Suppressor macrophage treated with lipopolysaccharide for 4 hours (primary cell): ENCODE data around the gene KATNB1.
A peak's percentile ranks its signal among the peaks of the same experiment; 100 is the strongest.
"Not testable (repeated sequence)": the region's sequence is repeated elsewhere in the genome, so short reads cannot be mapped to it uniquely, and the experiment has no call there.

Source experiments
- DNase-seq: peaks from one replicate; pipeline ENCODE4 v3.0.0-alpha.2; 2020

The KATNB1 gene

DNA sequence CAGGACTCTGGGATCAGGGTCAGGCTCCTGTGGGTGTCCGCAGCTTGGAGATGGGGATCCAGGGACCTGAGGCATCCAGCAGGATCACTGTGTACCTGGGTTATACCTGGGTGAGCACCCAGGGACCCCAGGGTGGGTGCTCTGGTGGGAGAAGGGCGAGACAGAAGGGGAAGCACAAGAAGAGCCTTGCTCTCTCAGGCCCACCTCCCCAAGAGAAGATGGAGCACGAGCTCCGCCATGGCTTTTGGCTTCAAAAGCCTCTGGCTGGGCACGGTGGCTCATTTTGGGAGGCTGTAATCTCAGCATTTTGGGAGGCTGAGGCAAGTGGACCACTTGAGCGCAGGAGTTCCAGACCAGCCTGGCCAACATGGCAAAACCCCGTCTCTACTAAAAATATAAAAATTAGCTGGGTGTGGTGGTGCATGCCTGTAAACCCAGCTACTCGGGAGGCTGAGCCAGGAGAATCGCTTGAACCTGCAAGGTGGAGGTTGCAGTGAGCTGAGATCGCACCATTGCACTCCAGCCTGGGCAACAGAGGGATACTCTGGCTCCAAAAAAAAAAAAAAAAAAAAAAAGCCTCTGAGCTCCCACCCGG is 32.1 kb upstream of the KATNB1 start:
- no peak for DNase-seq

DNA sequence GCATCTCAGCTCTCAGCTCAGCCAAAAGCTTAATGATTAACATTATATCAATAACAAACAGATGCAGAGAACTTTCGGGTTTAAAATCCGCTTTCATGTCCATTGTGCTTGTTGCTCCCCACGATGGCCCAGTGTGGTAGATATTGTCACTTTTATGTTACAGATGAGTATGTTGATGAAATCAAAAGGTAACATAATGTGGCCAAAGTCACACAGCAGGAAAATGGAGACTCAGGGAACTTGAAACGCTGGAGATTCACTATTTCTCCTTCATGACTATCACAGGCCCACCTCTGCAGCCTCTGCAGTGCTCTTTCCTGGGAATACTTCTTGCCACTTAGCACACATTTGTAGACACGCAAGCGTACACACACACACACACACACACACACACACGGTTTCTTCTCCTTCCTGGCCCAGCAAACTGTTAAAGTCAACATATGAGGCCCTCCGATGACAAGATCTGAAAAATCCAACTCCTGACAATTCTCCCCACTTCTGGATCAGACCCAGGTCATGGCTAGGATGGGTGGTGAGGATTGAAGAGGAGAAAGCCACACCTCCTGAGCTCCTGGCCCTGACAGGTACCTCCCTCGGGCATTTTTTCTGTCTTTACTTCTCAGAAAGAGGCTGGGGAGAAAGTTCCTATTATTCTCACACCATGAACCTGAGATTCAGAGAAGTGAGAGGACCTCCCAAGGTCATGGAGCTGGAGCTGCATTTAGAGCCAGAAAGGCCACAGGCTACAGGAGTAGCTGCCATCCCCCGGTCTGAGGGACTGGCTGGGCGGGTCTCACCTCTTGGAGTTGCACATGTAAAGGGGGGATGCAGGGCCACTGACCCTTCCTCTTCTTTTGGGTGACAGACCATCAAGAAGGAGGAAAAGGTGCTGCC is 31.3 kb upstream of the KATNB1 start:
- DNase-seq = no peak

DNA sequence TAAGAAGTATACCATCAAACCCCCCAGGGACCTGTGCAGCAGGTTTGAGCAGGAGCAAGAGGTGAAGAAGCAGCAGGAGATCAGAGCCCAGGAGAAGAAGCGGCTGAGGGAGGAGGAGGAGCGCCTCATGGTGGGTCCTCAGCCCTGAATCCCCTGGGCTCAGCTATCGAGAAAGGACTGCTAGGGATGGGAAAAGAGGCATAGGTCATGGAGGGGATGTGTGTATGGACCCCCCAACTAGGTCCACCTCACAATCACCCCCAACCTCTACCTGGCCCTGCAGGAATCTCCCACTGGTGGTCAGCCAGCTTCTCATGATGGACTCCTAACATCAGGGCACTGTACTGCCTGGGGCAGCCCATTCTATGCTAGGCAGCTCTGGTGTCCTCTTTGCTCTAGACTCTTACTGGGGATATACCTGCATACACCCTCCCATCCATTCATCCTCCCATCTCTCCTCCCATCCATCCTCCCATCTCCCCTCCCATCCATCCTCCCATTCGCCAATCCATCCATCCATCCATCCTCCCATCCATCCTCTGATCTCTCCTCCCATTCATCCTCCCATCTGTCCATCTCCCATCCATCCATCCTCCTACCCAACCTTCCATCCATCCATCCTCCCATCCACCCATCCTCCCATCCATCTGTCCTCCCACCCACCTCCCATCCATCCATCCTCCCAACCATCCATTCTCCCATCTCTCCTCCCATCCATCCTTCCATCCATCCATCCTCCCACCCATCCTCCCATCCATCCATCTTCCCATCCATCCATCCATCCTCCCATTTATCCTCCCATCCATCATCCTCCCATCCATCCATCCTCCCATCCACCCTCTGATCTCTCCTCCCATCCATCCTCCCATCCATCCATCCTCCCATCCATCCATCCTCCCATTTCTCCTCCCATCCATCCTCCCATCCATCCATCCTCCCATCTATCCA is 30.4 kb upstream of the KATNB1 start:
- DNase-seq = no peak

DNA sequence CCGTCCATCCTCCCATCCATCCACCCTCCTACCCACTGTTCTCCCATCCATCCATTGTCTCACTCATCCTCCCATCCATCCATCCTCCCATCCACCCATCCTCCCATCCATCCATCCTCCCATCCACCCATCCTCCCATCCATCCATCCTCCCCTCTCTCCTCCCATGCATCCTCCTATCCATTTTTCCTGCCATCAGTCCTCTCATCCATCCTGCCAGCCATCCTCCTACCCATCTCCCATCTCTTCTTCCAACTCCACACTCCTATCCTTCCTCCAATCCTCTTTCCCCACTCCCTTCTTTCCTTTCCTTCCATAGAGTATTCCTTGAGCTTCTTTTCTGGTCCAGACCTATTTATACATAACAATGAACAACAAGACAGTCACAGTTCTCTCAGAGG is 28.9 kb upstream of the KATNB1 start:
- no peak for DNase-seq

DNA sequence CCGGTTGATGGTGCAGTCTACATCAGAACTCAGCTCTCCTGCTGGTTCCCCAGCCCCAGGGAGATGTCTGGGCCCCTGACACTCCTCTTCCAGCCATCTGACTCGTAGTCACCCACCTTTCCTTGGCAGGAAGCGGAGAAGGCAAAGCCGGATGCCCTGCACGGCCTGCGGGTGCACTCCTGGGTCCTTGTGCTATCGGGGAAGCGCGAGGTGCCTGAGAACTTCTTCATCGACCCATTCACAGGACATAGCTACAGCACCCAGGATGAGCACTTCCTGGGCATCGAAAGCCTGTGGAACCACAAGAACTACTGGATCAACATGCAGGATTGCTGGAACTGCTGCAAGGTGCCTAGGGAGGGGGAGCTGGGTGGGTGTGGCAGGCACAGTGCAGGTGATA is 28.2 kb upstream of the KATNB1 start:
- no peak for DNase-seq

DNA sequence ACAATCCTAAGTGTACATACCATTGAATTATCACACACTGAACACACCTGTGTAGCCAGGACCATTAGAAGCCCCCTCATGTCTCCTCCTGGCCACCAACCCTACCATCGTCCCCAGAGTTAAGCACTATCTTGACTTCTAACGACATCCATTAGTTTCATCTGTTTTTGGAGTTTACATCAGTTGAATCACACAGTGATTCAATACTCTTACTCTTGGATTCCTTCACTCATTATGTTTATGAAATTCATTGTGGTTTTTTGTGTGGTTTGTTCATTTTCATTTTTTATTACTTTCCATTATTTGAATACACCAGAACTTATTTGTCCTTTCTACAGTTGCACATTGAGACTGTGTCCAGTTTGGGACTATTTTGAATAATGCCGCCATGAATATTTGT is 27.4 kb upstream of the KATNB1 start:
- no peak for DNase-seq

DNA sequence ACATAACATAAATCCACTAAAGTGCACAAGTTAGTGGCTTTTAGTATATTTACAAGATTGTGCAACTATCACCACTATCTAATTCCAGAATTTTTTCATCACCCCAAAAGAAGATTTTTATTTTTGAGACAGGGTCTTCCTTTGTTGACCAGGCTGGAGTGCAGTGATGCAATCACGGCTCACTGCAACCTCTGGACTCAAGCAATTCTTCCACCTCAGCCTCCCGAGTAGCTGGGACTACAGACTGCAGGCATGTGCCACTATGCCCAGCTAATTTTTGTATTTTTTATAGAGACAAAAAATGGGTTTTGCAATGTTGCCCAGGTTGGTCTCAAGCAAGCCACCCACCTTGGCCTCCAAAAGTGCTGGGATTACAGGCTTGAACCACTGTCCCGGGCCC is 25.9 kb upstream of the KATNB1 start:
- no peak for DNase-seq

DNA sequence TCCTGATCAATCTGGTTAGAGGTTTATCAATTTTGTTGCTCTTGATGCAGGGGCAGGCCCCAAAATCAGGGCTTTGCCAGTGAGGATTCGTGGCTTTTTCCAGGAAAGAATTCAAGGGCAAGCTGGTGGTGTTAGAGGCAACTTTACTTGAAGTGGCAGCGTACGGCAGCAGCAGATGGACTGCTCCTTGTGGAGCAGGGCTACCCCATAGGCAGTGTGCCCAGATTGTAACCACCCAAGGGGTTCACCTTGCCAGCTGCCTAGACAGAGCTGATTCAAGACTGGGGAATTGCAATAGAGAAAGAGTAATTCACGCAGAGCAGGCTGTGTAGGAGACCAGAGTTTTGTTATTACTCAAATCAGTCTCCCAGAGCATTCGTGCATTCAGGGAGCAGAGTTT is 24.2 kb upstream of the KATNB1 start:
- DNase-seq = no peak

DNA sequence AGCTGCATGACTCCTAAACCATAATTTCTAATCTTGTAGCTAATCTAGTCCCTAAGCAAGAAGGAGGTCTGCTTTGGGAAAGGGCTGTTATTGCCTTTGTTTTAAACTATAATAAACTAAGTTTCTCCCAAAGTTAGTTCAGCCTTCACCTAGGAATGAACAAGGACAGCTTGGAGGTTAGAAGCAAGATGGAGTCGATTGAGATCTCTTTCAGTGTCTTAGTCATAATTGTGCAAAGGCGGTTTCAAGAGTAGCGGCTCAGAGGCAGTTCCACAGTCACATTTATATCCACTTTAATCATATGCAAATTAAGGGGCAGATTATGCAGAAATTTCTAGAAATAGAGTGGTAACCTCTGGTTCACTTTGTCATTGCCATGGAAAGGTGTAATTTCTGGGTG is 23.6 kb upstream of the KATNB1 start:
- no peak for DNase-seq

DNA sequence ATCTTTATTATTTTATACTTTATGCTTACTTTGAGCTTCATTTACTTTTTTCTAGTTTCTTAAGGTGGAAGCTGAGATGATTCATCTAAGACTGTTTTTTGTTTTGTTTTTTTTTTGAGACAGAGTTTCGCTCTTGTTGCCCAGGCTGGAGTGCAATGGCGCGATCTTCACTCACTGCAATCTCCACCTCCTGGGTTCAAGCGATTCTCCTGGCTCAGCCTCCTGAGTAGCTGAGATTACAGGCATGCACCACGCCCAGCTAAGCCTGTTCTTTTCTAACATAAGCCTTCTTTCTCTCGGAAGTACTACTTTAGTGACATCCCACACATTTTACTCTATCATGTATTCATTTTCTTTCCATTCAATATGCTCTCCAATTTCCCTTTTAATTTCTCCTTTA is 23.0 kb upstream of the KATNB1 start:
- DNase-seq = not testable (repeated sequence)

DNA sequence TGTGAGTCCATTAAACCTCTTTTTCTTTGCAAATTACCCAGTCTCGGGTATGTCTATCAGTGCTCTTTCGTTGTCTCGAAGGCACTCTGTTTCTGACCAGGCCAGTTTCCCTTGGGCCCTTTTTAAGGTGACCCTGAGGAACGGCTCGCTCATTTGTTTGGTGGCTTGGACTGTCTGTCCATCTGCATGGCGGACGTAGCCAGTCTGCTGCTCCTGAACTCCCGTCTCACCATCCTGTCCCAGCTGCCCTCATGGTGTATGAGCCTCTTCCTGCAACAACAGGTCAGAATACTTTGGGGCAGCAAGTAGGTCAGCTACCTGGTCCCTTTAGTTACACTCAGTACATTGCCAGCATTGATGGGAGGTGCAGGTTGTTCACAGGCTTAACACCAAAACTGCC is 22.0 kb upstream of the KATNB1 start:
- DNase-seq = no peak

DNA sequence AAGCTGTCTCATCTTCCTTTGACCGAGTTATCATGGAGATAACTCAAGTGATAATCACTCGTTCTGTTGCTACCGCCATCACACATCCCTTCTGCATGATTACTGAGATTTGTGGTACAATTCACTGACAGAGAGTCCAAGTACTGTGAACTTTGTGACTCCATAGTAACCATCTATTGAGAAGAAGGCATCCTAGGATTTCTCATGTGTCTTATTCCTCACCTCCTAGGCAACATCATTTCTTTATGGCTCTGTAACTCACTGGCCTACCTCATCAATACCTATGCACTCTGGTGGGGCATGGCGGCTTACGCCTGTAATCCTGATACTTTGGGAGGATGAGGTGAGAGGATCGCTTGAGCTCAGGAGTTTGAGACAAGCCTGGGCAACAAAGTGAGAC is 21.5 kb upstream of the KATNB1 start:
- no peak for DNase-seq

DNA sequence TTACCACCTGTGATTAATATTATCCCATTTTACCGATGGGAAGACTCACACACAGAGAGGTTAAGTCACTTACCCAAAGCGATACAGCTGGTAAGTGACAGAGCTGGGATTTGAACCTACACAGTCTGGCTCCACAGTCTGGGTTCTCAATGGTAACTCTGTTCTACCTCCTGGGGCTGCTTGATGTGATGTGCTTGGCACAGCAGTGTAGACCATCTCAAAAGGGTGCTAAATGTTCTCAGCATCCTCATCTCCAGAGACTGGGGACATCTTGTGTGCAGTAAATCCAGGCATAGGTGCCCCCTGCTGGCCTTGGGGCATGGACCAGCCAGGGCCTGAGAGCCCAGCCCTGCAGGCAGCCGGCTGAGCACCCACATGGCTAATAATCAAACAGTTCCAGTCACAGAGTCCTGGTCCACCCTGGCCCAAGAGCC is 15.4 kb upstream of the KATNB1 start:
- peak; percentile 74 for DNase-seq

DNA sequence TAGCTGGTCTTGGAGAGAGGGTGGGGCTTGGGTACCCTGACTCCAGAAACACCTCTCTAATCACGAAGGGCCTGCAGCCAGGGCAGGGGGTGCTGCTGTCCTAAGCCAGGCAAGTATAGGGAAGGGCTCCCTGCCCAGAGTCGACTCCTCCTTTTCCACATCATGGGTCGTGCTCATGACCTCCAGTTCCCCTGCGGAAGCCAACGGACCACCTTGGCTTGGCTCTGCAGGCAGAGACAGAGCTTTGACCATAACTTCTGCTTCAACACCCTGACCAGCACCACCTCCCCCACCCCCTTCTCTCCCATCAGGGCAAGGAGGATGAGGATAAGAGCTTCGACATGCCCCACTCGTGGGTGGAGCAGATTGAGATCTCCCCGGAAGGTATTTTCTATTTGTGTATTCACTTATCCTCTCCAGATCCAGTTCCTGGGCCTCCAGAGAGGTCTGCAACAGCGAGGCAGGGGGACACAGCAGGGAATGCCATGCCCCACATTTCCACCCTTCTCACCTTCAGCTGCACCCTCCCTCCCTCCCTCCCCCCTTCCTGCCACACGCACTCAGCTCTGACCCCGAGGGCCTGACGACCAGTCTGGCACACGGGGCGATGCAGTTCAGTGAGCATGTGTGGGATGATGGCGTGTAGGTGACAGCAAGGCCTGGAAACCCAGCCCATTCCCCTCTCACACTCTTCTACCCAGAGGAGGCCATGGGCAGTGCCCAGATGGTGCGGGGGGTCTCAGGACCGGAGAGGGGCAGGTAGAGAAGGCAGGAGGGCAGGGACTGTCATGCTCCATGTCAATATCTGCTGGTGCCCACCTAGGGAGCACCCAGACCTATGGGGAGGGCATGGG is 14.0 kb upstream of the KATNB1 start:
- no peak for DNase-seq

DNA sequence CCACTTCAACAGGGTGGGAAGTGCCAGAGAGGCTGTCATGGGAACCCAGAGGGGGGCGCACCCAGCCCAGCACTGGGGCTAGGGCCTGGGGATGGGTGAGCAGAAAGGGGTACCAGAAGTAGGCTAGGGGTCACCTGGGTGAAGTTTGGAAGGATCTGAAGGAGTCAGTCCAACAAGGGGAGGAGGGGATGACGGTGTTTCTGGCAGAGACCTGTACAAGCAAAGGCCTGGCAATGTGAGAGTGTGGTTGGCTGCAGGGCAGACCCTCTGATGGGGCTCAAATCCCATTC is 13.4 kb upstream of the KATNB1 start:
- no peak for DNase-seq

DNA sequence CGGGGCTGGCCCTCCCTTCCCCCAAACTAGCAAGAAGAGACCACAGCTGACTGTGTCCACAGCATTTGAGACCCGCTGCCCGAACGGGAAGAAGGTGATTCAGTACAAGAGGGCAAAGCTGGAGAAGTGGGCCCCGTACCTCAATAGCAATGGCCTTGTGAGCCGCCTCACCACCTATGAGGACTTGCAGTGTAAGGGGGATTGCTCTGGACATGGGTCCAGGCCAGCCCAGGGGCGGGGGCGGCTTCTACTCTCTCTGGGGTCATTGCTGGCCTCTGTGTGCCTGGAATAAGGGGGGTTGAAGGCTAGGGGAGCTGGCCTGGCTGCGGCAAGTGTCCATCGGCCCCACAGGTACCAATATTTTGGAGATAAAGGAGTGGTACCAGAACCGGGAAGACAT is 12.9 kb upstream of the KATNB1 start:
- no peak for DNase-seq

DNA sequence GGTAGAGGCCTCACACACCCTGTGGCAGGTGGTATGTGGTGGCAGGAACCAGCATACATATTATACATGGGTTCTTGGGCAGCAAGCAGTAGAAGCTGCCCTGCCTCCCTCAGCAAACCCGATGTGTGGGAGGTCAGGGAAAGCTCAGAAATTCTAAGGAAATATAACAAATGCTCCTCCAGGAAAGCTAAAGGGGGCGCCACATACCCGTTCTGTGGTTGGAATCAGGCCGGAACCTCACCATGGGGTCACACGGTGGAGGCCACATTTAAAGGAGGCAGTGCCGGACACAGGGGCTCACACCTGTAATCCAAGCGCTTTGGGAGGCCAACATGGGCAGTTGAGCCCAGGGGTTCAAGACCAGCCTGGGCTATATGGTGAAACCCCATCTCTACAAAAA is 12.4 kb upstream of the KATNB1 start:
- peak; percentile 13 for DNase-seq

DNA sequence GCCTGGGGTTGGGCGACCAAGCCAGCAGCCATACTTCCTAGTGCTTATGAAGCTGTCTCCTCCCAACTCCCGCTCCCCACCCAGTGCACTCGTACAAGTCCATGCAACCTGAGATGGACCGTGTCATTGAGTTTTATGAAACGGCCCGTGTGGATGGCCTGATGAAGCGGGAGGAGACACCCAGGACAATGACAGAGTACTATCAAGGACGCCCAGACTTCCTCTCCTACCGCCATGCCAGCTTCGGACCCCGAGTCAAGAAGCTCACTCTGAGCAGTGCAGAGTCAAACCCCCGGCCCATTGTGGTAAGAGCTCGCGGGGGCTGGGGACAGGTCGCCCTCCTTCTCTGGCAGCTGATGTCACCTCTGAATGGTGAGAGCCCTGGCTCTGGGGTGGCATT is 11.0 kb upstream of the KATNB1 start:
- DNase-seq = no peak

DNA sequence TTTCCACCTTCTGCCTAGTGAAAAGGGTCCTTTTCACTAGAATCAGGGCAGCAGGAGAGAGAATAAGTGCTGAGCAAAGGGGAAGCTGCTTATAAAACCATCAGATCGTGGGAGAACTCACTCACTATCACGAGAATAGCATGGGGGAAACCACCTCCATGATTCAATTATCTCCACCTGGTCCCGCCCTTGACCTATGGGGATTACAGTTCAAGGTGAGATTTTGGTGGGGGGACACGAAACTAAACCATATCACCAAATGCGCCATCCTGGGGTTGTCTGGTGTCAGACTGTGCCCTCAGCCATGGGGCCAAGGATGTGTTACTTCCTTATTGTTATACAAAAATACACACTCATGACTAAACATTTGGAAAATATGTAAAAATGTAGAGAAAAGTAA is 10.4 kb upstream of the KATNB1 start:
- DNase-seq = peak; percentile 6

DNA sequence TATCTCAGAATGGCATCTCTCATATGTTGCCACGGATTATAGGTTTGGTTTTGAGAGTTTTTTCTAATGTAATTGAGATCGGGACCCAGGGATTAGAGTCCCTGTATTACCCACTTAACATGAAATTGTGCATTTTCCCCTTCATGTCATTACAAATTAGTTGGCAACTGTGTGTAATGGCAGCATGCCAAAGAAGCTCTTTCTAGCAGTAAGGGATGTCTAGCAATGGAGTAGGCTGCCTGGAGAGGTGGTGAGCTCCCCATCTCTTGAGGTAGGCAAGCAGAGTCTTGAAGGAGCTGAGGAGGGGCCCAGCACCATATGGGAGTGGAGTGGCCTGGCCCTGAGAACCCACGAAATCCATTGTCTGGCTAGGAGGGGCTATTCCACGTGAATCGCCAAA is 10.0 kb upstream of the KATNB1 start:
- DNase-seq = no peak

DNA sequence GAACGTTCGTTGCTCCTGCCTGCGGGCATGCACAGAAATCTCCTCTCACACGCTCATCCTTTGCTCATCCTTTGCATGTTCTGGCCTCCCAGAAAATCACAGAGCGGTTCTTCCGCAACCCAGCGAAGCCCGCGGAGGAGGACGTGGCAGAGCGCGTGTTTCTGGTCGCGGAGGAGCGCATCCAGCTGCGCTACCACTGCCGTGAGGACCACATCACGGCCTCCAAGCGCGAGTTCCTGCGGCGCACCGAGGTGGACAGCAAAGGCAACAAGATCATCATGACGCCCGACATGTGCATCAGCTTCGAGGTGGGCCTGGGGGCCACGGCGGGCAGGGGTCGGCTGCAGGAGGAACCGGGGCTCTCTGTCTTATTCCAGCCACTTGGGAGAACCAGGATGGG is 9.6 kb upstream of the KATNB1 start:
- no peak for DNase-seq

DNA sequence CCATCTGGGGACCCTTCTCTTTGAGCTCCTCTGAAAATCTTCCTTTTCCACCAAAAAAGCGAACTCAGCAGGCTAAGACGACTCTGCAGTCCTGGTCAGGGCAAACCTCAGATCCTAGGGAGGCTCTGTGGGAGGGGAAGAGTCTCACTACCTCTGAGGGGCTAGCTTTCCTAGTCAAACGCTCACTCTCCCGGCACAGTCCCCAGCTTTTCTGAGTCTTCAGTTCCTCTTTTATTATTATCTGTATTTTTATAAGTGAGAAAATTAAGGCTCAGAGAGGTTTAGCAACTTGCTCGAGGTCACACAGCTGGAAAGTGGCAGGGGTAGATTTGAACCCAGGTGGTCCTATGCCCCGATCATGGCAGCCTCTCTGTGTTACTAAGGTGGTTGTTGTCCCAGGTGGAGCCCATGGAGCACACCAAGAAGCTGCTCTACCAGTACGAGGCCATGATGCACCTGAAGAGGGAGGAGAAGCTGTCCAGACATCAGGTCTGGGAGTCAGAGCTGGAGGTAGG is 9.1 kb upstream of the KATNB1 start:
- no peak for DNase-seq

DNA sequence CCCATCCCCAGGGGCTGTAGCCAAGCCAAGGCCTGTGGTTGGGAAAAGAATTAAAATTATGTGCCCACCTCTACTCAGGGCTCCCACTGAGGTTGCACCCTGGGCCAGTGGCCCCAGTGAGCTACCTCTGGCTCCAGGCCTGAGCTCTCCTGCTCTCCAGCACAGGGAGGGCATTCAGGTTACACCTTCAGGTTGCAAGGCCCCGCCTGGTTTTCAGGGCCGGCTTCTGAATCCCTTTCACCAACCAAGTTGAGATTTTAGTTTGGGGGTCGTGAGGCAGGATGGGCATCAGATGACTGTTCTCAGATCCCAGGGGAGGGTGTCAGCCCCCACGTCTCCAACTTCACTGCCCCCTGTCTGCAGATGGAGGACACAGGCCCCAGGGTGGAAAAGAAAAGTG is 8.0 kb upstream of the KATNB1 start:
- DNase-seq = no peak
